WI38 (cell line): ENCODE results near the gene PTPRK.

ENCODE experiments used
- H3K4me3 ChIP-seq: 2 replicates; pipeline ENCODE4 v1.5.1; 2011; ENCODE audit warnings: low read depth, mild to moderate bottlenecking, control low read depth, low read length
- CTCF ChIP-seq: IDR thresholded peaks from 2 replicates; pipeline ENCODE4 v1.5.1; 2012; ENCODE audit warnings: low read depth, mild to moderate bottlenecking, control low read depth, low read length

PTPRK gene

DNA sequence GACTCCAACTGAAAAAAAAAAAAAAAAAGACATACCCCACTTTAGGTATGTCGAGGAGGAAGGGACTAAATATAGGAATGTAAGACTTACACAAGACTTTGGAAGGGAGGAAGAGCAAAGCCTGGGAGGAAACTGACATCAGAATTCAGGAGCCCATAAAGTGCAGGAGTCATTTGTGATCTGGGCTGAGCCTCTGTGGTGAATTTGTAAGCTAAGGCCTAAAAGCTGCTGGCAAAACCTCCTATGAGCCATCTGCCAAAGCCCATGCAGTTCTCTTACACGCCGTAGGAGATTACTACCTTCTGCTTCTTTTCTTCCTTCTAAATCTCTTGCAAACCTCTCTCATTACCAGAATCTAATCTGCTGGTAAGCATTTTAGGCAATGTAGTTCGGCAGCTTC lies 567.6 kb downstream of the PTPRK start:
- no peak overlapping the region for H3K4me3 ChIP-seq
- TF ChIP-seq CTCF = no peak

DNA sequence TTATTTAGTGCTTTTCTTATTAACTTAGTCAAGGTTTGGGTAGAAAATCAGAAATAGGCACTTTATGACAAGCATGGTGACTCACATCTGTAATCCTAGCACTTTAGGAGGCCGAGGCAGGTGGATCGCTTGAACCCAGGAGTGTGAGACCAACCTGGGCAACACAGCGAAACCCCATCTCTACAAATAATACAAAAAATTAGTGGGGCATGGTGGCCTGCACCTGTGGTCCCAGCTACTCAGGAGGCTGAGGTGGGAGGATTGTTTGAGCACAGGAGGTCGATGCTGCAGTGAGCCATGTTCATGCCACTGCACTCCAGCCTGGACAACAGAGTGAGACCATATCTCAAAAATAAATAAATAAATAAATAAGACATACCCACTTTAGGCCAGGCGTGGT lies 568.2 kb downstream of the PTPRK start:
- no peak for TF ChIP-seq CTCF
- no peak overlapping the region for H3K4me3 ChIP-seq

GRCh38 chr6:127951172-127951917 lies 569.1 kb downstream of the PTPRK start:
- TF ChIP-seq CTCF = no peak

DNA sequence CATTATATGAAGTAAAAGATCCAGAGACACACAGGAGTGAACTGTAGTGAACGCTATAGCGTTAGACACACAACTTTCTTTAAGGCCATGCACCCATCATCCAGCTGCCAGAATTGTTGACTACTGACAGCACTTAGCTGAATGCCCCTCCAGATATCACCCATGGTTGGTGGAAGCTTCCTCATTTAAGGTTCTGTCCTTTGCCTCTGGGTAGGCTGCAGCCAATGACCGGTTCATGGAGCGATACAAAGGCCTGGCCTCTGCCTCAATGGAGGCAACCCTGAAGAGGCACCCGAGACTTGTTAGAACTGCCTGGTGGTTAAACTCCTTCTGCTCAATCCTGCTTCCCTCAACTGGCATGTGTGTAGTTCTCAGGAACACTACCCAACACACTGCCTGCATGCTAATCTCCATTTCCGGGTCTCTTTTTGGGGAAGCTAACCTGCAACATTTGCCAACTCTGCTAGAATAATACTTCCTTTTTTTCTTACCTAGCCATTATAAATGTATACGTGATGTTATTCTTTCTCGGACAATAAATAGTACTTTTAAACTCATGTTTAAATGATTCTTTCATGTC lies 569.7 kb downstream of the PTPRK start:
- no peak for TF ChIP-seq CTCF
- no peak overlapping the region for H3K4me3 ChIP-seq

More at GRCh38 chr6:127951172-127951917, 569.1 kb downstream of the PTPRK start:
- H3K4me3 ChIP-seq = no peak overlapping the region

DNA sequence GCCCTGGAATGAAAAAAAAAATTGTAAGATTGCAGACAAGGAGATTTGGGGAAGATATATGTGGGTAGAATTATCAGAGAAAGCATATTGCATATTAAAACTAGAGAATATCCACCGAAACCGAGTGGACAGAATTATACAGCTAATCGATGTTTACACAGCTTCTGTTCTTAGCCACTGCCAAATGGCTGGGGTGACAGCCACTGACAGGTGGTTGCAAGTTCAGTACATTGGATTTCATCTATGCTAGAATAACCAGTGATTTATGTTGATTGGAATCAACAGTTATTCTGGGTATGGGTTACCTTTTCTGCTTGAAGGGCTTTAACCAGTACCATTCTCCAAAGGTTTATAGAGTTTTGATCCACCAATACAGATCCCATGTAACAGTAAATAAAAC lies 571.1 kb downstream of the PTPRK start:
- TF ChIP-seq CTCF = no peak

DNA sequence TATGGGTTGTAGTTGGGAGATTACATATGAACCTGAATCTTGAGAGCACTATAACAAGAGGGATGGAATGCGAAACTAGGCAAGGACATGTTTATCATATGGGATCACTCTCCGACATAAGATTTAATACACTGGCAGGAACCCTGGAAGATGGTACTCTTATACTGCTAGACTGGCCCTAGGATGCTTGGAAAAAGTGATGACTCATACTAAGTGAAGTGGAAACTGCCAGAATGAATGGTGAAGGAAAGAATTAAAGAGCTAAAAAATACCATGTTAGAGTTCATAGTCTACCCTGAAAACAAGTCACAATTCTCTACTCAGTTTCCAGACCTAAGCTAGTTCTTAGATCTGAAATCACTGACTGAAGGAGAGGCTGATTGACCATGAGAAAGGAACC lies 574.0 kb downstream of the PTPRK start:
- no peak for TF ChIP-seq CTCF

More for the DNA sequence above, 571.1 kb downstream of the PTPRK start:
- H3K4me3 ChIP-seq = no peak overlapping the region

DNA sequence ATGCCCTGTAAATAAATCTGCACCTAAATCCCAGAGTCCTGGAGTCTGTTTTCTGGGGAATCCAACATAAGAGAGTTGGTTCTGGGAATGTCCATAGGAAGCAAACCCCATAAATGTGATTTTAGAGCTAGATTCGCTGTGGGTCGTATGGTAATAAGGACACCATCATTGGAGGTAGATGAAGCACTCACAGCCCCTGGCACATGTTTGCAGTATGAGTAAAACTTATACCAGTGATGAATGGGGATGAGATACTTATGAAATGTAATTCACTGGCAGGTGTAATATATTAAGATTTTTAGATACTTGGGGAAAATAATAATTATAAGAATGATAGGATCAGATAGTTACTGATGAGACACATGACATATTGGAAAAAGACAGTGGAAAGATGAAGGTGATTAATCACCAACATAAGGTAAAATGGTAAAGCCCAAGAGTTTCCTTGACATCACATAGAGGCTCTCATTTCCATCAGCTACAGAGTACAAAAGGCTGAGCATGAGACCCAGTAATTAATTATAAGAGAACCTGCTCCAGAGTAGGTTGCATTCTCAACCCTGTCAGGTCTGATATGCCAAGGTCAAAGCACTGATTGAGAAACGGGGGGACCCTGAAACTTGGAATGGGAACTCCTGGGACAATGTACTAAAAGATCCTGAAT lies 574.8 kb downstream of the PTPRK start:
- no peak for TF ChIP-seq CTCF

More for the DNA sequence above, 574.0 kb downstream of the PTPRK start:
- no peak overlapping the region for H3K4me3 ChIP-seq

More for the DNA sequence above, 574.8 kb downstream of the PTPRK start:
- H3K4me3 ChIP-seq = no peak overlapping the region
